OCI-LY3 (cell line): ENCODE results near the gene HNRNPF.

Experiments
- H2AFZ ChIP-seq: fragments of 200-600, 300-600 bp; shearing (Covaris generic); 2 replicates; pipeline ENCODE4 v1.6.0; 2014; ENCODE audit warnings: antibody characterized with exemption, low read depth, low read length
- H3K27ac ChIP-seq: fragments of 200-600, 300-600 bp; sonication (generic); 2 replicates; pipeline ENCODE4 v1.5.1; 2014; ENCODE audit warnings: mild to moderate bottlenecking, low read length, moderate library complexity, mixed read lengths
- H3K27me3 ChIP-seq: fragments of 200-600, 300-600 bp; sonication (generic); 2 replicates; pipeline ENCODE4 v1.6.1; 2014; ENCODE audit warnings: low read depth, low read length, mixed read lengths
- H3K36me3 ChIP-seq: fragments of 200-600, 300-600 bp; sonication (generic); replicated peaks from 2 replicates; pipeline ENCODE3; 2014; ENCODE audit warnings: low read depth, low read length, mixed read lengths
- H3K4me1 ChIP-seq: fragments of 300-600, 200-600 bp; sonication (generic); 2 replicates; pipeline ENCODE4 v1.6.1; 2014; ENCODE audit warnings: low read length, mixed read lengths
- H3K4me2 ChIP-seq: fragments of 200-600, 300-600 bp; sonication (generic); 2 replicates; pipeline ENCODE4 v1.6.1; 2014; ENCODE audit warnings: low read length, mixed read lengths
- H3K4me3 ChIP-seq: fragments of 300-600, 200-600 bp; sonication (generic); 2 replicates; pipeline ENCODE4 v1.5.1; 2014; ENCODE audit warnings: antibody characterized with exemption, mild to moderate bottlenecking, low read length, moderate library complexity
- H3K79me2 ChIP-seq: fragments of 300-600, 200-600 bp; shearing (Covaris generic); 2 replicates; pipeline ENCODE4 v1.6.1; 2014; ENCODE audit warnings: mild to moderate bottlenecking, low read length, mixed read lengths
- H3K9ac ChIP-seq: fragments of 300-600, 200-600 bp; shearing (Covaris generic); 2 replicates; pipeline ENCODE4 v1.6.0; 2014; ENCODE audit warnings: mild to moderate bottlenecking, low read length, moderate library complexity
- H3K9me3 ChIP-seq: fragments of 200-600, 300-600 bp; shearing (Covaris generic); 2 replicates; pipeline ENCODE4 v1.6.1; 2014; ENCODE audit warnings: low read length, mixed read lengths; ENCODE audit not compliant: insufficient read depth
- H4K20me1 ChIP-seq: fragments of 200-600, 300-600 bp; sonication (generic); 2 replicates; pipeline ENCODE4 v1.6.1; 2016; ENCODE audit warnings: low read length, mixed read lengths; ENCODE audit not compliant: insufficient read depth
- CTCF ChIP-seq: fragments of 200-600, 300-600 bp; sonication (generic); IDR thresholded peaks from 2 replicates; pipeline ENCODE4 v1.5.1; 2014; ENCODE audit warnings: antibody characterized with exemption, low read length, low read depth
- EZH2phosphoT487 ChIP-seq: fragments of 200-600 bp; shearing (Covaris generic); IDR thresholded peaks from 2 replicates; pipeline ENCODE4 v1.6.1; 2018; ENCODE audit warnings: antibody characterized with exemption, mixed run types, low read depth

The HNRNPF gene

DNA sequence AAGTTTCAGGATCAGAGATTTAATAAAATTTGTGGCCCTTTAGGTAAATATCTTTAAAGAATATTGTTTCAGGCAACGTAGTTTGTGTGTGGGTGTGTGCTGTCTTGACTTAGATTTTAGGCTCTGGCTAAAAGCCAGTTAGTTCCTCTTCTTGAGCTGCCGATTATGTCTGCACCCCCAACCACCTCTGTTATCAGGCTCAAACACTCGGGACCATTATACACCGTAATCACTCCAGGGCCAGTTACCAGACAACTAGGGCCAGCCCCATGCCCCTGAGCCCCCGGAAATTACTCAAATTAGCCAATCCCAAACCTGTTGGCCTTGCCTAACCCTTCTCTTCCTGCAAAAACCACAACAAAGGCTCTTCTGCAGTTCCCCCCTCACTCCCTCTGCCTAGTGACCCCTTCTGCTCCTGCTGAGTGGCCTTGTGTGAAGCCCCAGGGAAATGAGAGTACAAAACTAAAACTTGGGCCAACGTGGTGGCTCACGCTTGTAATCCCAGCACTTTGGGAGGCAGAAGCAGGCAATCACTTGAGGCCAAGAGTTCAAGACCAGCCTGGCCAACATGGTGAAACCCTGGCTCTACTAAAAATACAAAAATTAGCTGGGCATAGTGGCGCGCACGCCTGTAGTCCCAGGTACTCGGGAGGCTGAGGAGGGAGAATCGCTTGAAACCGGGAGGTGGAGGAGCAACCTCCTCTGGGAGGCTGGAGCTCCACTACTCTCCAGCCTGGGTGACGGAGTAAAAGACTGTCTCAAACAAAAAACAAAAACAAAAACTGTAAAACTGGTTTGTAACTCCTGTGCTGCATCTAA, 9.2 kb upstream of the HNRNPF start:
- Histone ChIP-seq H3K27ac (peak overlapping the region; percentile 68), H3K4me2 (peak overlapping the region; percentile 71)

GRCh38 chr10:43415544-43415943, 6.6 kb upstream of the HNRNPF start:
- no peaks in the 10 kb centered on the region for H3K36me3 ChIP-seq
- H3K79me2 ChIP-seq: no peaks in the 10 kb centered on the region
- no peak overlapping the region for H3K9ac ChIP-seq
- no peak overlapping the region for H3K4me3 ChIP-seq
- H3K4me1 ChIP-seq: peaks cover 18% of the 10 kb centered on the region
- no peak overlapping the region for H3K4me2 ChIP-seq
- H3K9me3 ChIP-seq: no peaks in the 10 kb centered on the region
- H4K20me1 ChIP-seq: no peaks in the 10 kb centered on the region
- no peak for TF ChIP-seq CTCF
- no peak for TF ChIP-seq EZH2phosphoT487
- no peak overlapping the region for H3K27ac ChIP-seq
- no peak overlapping the region for H2AFZ ChIP-seq
- H3K27me3 ChIP-seq: no peaks in the 10 kb centered on the region

More for the DNA sequence above, 9.2 kb upstream of the HNRNPF start:
- Histone ChIP-seq H3K79me2 (no peaks in the 10 kb centered on the region), H3K4me1 (peaks cover 20% of the 10 kb centered on the region), H3K9ac (peak overlapping the region; percentile 40; the same call in 1 of the 2 replicates), H2AFZ (peak overlapping the region; percentile 93), H3K36me3 (no peaks in the 10 kb centered on the region), H3K4me3 (peak overlapping the region; percentile 51), H3K27me3 (no peaks in the 10 kb centered on the region), H4K20me1 (no peaks in the 10 kb centered on the region), H3K9me3 (no peaks in the 10 kb centered on the region)
- TF ChIP-seq CTCF (no peak), EZH2phosphoT487 (no peak)

DNA sequence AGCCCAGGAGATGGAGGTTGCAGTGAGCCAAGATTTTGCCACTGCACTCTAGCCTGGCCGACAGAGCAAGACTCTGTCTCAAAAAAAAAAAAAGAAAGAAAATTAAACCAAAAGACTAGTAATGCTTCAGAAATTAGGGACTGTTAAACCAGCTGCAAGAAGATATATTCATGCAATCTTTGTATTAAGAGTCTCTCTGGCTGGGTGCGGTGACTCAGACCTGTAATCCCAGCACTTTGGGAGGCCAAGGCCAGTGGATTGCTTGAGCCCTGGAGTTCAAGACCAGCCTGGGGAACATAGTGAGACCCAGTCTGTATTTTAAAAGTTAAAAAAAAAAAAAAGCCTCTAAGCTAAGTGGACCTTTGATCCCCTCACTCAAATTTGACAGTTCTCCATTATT, 2.5 kb upstream of the HNRNPF start:
- Histone ChIP-seq H3K36me3 (peaks cover 6% of the 10 kb centered on the region), H4K20me1 (no peaks in the 10 kb centered on the region; the same call in 1 of the 2 replicates), H3K79me2 (peaks cover 27% of the 10 kb centered on the region), H2AFZ (no peak overlapping the region), H3K9me3 (no peaks in the 10 kb centered on the region), H3K27me3 (no peaks in the 10 kb centered on the region), H3K4me2 (no peak overlapping the region), H3K27ac (no peak overlapping the region), H3K4me1 (0 out of 2 replicates have a peak, but pooled peaks cover 4% of the 10 kb centered on the region), H3K4me3 (no peak overlapping the region), H3K9ac (no peak overlapping the region)
- no peak for TF ChIP-seq EZH2phosphoT487
- TF ChIP-seq CTCF: no peak

GRCh38 chr10:43410345-43410744, 1.4 kb upstream of the HNRNPF start:
- H2AFZ ChIP-seq: no peak overlapping the region

More at GRCh38 chr10:43410345-43410744, 1.4 kb upstream of the HNRNPF start:
- H3K9ac ChIP-seq: no peak overlapping the region
- H3K79me2 ChIP-seq: peaks cover 39% of the 10 kb centered on the region
- H3K36me3 ChIP-seq: peaks cover 14% of the 10 kb centered on the region
- peaks cover 12% of the 10 kb centered on the region for H4K20me1 ChIP-seq
- H3K27me3 ChIP-seq: no peaks in the 10 kb centered on the region
- H3K9me3 ChIP-seq: no peaks in the 10 kb centered on the region
- peaks cover 9% of the 10 kb centered on the region; the same call in 1 of the 2 replicates for H3K4me1 ChIP-seq
- TF ChIP-seq CTCF (no peak), EZH2phosphoT487 (no peak)
- no peak overlapping the region for H3K27ac ChIP-seq
- peak overlapping the region; percentile 99 for H3K4me3 ChIP-seq
- H3K4me2 ChIP-seq: peak overlapping the region; percentile 74
